ENCODE measurements around the gene KLK11. TPM values are rescaled to one million over a fixed set of nuclear protein-coding genes. Genes with fewer than 3 reads are reported as not detected.

Gene KLK11
- total RNA-seq, 1 experiment from 2014 or later: not detected

- H3K36me3 ChIP-seq (ENCODE audit: control insufficient read depth, insufficient read depth, low read length): no peaks in the 10 kb centered on the region
- BruUV-seq (replicated peaks): no TSS peak
- H3K9me3 ChIP-seq (ENCODE audit: control insufficient read depth, insufficient read depth, low read depth, low read length): no peaks in the 10 kb centered on the region
- no peak within 1 kb of the TSS for H3K27ac ChIP-seq (ENCODE audit: low read length)
- ChIA-PET POLR2A (interaction anchor here (0.8 kb wide), 1 partner anchor 55 kb away, joined by 4 read pairs; no protein-coding TSS in a partner anchor), CTCF (interaction anchor here (0.7 kb wide), 1 partner anchor 17 kb away, joined by 9 read pairs; no protein-coding TSS in a partner anchor)
- H3K27me3 ChIP-seq (ENCODE audit: control insufficient read depth, insufficient read depth, low read length): no peaks in the 10 kb centered on the region; the same call in 1 of the 2 replicates
- no peak for ATAC-seq
- in situ Hi-C loops (cut with HindIII; ENCODE audit: low pct_unique_long_range_greater_than_20kb, low sequenced_read_pairs): no loop called here
- intact Hi-C loops (cut with micrococcal nuclease; ENCODE audit: unreplicated experiment): no loop called here
- H3K4me3 ChIP-seq (ENCODE audit: low read depth in 2 of 2, low read length in 2 of 2): no peak within 1 kb of the TSS
- DNase-seq (ENCODE audit: low read depth, low spot score): no peak
- H3K4me1 ChIP-seq (ENCODE audit: control insufficient read depth, insufficient read depth, low read length): no peaks in the 10 kb centered on the region
- TF ChIP-seq, protein P1, sequence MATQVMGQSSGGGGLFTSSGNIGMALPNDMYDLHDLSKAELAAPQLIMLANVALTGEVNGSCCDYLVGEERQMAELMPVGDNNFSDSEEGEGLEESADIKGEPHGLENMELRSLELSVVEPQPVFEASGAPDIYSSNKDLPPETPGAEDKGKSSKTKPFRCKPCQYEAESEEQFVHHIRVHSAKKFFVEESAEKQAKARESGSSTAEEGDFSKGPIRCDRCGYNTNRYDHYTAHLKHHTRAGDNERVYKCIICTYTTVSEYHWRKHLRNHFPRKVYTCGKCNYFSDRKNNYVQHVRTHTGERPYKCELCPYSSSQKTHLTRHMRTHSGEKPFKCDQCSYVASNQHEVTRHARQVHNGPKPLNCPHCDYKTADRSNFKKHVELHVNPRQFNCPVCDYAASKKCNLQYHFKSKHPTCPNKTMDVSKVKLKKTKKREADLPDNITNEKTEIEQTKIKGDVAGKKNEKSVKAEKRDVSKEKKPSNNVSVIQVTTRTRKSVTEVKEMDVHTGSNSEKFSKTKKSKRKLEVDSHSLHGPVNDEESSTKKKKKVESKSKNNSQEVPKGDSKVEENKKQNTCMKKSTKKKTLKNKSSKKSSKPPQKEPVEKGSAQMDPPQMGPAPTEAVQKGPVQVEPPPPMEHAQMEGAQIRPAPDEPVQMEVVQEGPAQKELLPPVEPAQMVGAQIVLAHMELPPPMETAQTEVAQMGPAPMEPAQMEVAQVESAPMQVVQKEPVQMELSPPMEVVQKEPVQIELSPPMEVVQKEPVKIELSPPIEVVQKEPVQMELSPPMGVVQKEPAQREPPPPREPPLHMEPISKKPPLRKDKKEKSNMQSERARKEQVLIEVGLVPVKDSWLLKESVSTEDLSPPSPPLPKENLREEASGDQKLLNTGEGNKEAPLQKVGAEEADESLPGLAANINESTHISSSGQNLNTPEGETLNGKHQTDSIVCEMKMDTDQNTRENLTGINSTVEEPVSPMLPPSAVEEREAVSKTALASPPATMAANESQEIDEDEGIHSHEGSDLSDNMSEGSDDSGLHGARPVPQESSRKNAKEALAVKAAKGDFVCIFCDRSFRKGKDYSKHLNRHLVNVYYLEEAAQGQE (IDR thresholded peaks at IDR 0.05; ENCODE audit: insufficient read depth in 1 of 2, low read depth in 2 of 2, low read length in 1 of 2): no peak
- TF ChIP-seq, protein P2, sequence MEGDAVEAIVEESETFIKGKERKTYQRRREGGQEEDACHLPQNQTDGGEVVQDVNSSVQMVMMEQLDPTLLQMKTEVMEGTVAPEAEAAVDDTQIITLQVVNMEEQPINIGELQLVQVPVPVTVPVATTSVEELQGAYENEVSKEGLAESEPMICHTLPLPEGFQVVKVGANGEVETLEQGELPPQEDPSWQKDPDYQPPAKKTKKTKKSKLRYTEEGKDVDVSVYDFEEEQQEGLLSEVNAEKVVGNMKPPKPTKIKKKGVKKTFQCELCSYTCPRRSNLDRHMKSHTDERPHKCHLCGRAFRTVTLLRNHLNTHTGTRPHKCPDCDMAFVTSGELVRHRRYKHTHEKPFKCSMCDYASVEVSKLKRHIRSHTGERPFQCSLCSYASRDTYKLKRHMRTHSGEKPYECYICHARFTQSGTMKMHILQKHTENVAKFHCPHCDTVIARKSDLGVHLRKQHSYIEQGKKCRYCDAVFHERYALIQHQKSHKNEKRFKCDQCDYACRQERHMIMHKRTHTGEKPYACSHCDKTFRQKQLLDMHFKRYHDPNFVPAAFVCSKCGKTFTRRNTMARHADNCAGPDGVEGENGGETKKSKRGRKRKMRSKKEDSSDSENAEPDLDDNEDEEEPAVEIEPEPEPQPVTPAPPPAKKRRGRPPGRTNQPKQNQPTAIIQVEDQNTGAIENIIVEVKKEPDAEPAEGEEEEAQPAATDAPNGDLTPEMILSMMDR (IDR thresholded peaks at IDR 0.05): no peak
- no peak for TF ChIP-seq TCF7L2 (IDR thresholded peaks at IDR 0.05; ENCODE audit: low read depth, low read length)
- no peak for TF ChIP-seq SIN3A (IDR thresholded peaks at IDR 0.05; ENCODE audit: borderline replicate concordance, insufficient read depth, low read depth, low read length)
- TF ChIP-seq POLR2AphosphoS5 (IDR thresholded peaks at IDR 0.05; ENCODE audit: low read depth, low read length): no peak
Measured at GRCh38 chr19:51001515-51001914, 24.9 kb downstream of the KLK11 start, which contains the start of gene KLK8. TSS of gene KLK8 (minus strand) at chr19:51001604. CDS start at chr19:51001167, 437 bp downstream.

DNA sequence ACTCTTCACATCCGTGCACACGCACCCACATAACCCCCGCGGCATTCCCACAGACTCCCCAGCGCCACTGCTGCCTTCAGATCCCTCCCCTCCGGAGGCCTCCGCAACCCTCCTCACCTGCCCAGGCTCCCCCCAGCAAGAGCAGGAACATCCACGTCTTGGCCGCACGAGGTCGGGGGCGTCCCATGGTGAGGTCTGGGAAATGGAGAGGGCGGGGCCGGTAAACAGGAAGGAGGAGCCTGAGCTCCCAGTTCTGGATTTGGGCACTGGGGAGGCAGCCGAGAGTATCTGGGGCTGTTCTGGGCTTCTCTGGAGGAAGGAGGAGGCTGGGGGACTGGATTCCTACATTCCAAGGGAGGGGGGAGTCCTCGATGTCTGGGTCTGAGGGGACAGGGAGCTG lies 25.4 kb downstream of the KLK11 start:
- ChIA-PET POLR2A (interaction anchor here (0.8 kb wide), 1 partner anchor 55 kb away, joined by 4 read pairs; no protein-coding TSS in a partner anchor), CTCF (interaction anchor here (0.5 to 0.7 kb wide), 2 partner anchors 17 to 70 kb away, joined by 3 to 9 read pairs; no protein-coding TSS in a partner anchor)
- DNase-seq (ENCODE audit: low read depth, low spot score): no peak
- no peaks in the 10 kb centered on the region; the same call in 1 of the 2 replicates for H3K27me3 ChIP-seq (ENCODE audit: control insufficient read depth, insufficient read depth, low read length)
- intact Hi-C loops (cut with micrococcal nuclease; ENCODE audit: unreplicated experiment): no loop called here
- H3K4me3 ChIP-seq (ENCODE audit: low read depth in 2 of 2, low read length in 2 of 2): no peak overlapping the region
- H3K4me1 ChIP-seq (ENCODE audit: control insufficient read depth, insufficient read depth, low read length): no peaks in the 10 kb centered on the region
- ATAC-seq: no peak
- H3K36me3 ChIP-seq (ENCODE audit: control insufficient read depth, insufficient read depth, low read length): no peaks in the 10 kb centered on the region
- H3K27ac ChIP-seq (ENCODE audit: low read length): no peak overlapping the region
- BruUV-seq (replicated peaks): no TSS peak
- no peaks in the 10 kb centered on the region for H3K9me3 ChIP-seq (ENCODE audit: control insufficient read depth, insufficient read depth, low read depth, low read length)
- in situ Hi-C loops (cut with HindIII; ENCODE audit: low pct_unique_long_range_greater_than_20kb, low sequenced_read_pairs): no loop called here
- TF ChIP-seq, protein P2 (IDR thresholded peaks at IDR 0.05): no peak
- no peak for TF ChIP-seq TCF7L2 (IDR thresholded peaks at IDR 0.05; ENCODE audit: low read depth, low read length)
- no peak for TF ChIP-seq POLR2AphosphoS5 (IDR thresholded peaks at IDR 0.05; ENCODE audit: low read depth, low read length)
- TF ChIP-seq, protein P1 (IDR thresholded peaks at IDR 0.05; ENCODE audit: insufficient read depth in 1 of 2, low read depth in 2 of 2, low read length in 1 of 2): no peak
- no peak for TF ChIP-seq SIN3A (IDR thresholded peaks at IDR 0.05; ENCODE audit: borderline replicate concordance, insufficient read depth, low read depth, low read length)

All from Panc1 (cell line).